Caco-2 (cell line): Measurements from ENCODE around the gene PDE4D. TPM values are rescaled to one million over a fixed set of nuclear protein-coding genes. Genes with fewer than 3 reads are reported as not detected.

Source experiments
- BruUV-seq: library from RNA; stranded (reverse); fragments of 400-500 nt; replicated peaks from 2 replicates; lab custom pipeline; 2021; lab: Mats Ljungman, UMichigan
- CTCF ChIA-PET: fragments of 300-600 bp; sonication (Branson Sonifier 250); formaldehyde crosslinking; loops from one replicate; lab custom pipeline; 2022; ENCODE audit warnings: antibody characterized with exemption; lab: Charles Lee
- POLR2A ChIA-PET: fragments of 300-600 bp; sonication (Branson Sonifier 250); formaldehyde crosslinking; loops from one replicate; lab custom pipeline; 2022; ENCODE audit warnings: antibody characterized with exemption; lab: Charles Lee
- DNase-seq, 2 experiments: peaks; one replicate each; pipeline versions ENCODE4 v3.0.0 to v3.0.0-alpha.2; 2020 to 2022
- H3K27me3 ChIP-seq: replicated peaks from 2 replicates; pipeline ENCODE4 v1.6.0; 2011; ENCODE audit warnings: low read length; ENCODE audit not compliant: control insufficient read depth, insufficient read depth
- H3K36me3 ChIP-seq: 2 replicates; pipeline ENCODE4 v1.5.1; 2011; ENCODE audit warnings: low read length; ENCODE audit not compliant: control insufficient read depth, insufficient read depth
- H3K4me1 ChIP-seq: fragments of 250-450 bp; sonication (Bioruptor Pico); 2 replicates; pipeline ENCODE4 v1.5.1; 2020; ENCODE audit warnings: mild to moderate bottlenecking
- H3K4me3 ChIP-seq: 2 replicates; pipeline ENCODE4 v1.5.1; 2011; ENCODE audit warnings: low read depth, mild to moderate bottlenecking, control low read depth, low read length
- H3K9me3 ChIP-seq: fragments of 250-450 bp; sonication (Bioruptor Pico); 2 replicates; pipeline ENCODE4 v1.5.1; 2020; ENCODE audit warnings: mild to moderate bottlenecking, moderate library complexity
- H3K27ac Mint-ChIP-seq: one replicate; pipeline ENCODE4 v1.8.0; 2022; ENCODE audit warnings: mixed read lengths; ENCODE audit not compliant: unreplicated experiment
- H3K27me3 Mint-ChIP-seq: one replicate; pipeline ENCODE4 v1.8.0; 2022; ENCODE audit warnings: mixed read lengths; ENCODE audit not compliant: insufficient read depth, unreplicated experiment
- H3K36me3 Mint-ChIP-seq: one replicate; pipeline ENCODE4 v1.8.0; 2022; ENCODE audit warnings: mild to moderate bottlenecking, mixed read lengths; ENCODE audit not compliant: insufficient read depth, unreplicated experiment
- H3K4me1 Mint-ChIP-seq: one replicate; pipeline ENCODE4 v1.8.0; 2022; ENCODE audit warnings: low read depth, mixed read lengths; ENCODE audit not compliant: unreplicated experiment
- H3K4me3 Mint-ChIP-seq: one replicate; pipeline ENCODE4 v1.8.0; 2022; ENCODE audit warnings: mild to moderate bottlenecking, moderate library complexity, mixed read lengths; ENCODE audit not compliant: unreplicated experiment
- H3K9me3 Mint-ChIP-seq: one replicate; pipeline ENCODE4 v1.8.0; 2022; ENCODE audit warnings: mixed read lengths; ENCODE audit not compliant: unreplicated experiment
- CTCF ChIP-seq, 2 experiments: fragments of 200-600 bp in 1 of 2; IDR thresholded peaks; 1 replicate in 1 of 2; 2 replicates in 1 of 2; pipeline versions ENCODE4 v1.5.1 to v1.8.0; 2011 to 2022; ENCODE audit warnings: antibody characterized with exemption in 1 of 2, control low read depth in 1 of 2, inconsistent platforms in 1 of 2, low read depth in 1 of 2, low read length in 1 of 2, mild to moderate bottlenecking in 1 of 2, moderate library complexity in 1 of 2; ENCODE audit not compliant: insufficient read depth in 1 of 2, severe bottlenecking in 1 of 2, unreplicated experiment in 1 of 2
- intact Hi-C: fragments of 100-400 bp; cut with micrococcal nuclease; formaldehyde crosslinking; loops from one replicate; pipeline ENCODE4 v1.10.0; 2022; ENCODE audit not compliant: unreplicated experiment
- total RNA-seq: library from RNA; stranded (reverse); gene quantifications from 2 replicates; pipeline ENCODE4 v1.2.3, GENCODE V29; 2022

Gene PDE4D
- total RNA-seq, 1 experiment from 2014 or later: 89.8 TPM

- Histone ChIP-seq H3K36me3 (no peaks in the 10 kb centered on the region), H3K4me1 (no peaks in the 10 kb centered on the region), H3K4me3 (no peak overlapping the region), H3K27me3 (no peaks in the 10 kb centered on the region), H3K9me3 (no peaks in the 10 kb centered on the region)
- no peaks in the 10 kb centered on the region for H3K9me3 Mint-ChIP-seq
- DNase-seq: no peak
- no peaks in the 10 kb centered on the region for H3K4me1 Mint-ChIP-seq
- ChIA-PET CTCF (interaction anchor here (1.0 kb wide), 1 partner anchor 246 kb away, joined by 3 read pairs; no protein-coding TSS in a partner anchor), POLR2A (no interaction called here)
- no peak overlapping the region for H3K4me3 Mint-ChIP-seq
- H3K36me3 Mint-ChIP-seq: no peaks in the 10 kb centered on the region
- intact Hi-C loops: no loop called here
- no TSS peak for BruUV-seq
- H3K27ac Mint-ChIP-seq: no peak overlapping the region
- no peak for TF ChIP-seq CTCF (IDR thresholded peaks at IDR 0.05; ENCODE audit: insufficient read depth in 1 of 2, low read depth in 1 of 2, low read length in 1 of 2, severe bottlenecking in 1 of 2, unreplicated experiment in 1 of 2)
- no peaks in the 10 kb centered on the region for H3K27me3 Mint-ChIP-seq
These were observed 339.0 kb downstream of the PDE4D start for GRCh38 chr5:59554501-59554900.

- intact Hi-C loops: no loop called here
- H3K4me3 ChIP-seq: no peak overlapping the region
- no peaks in the 10 kb centered on the region for H3K27me3 Mint-ChIP-seq
- CTCF ChIA-PET: interaction anchor here (1.0 kb wide), 1 partner anchor 246 kb away, joined by 3 read pairs; no protein-coding TSS in a partner anchor
- TF ChIP-seq CTCF (IDR thresholded peaks at IDR 0.05; ENCODE audit: insufficient read depth in 1 of 2, low read depth in 1 of 2, low read length in 1 of 2, severe bottlenecking in 1 of 2, unreplicated experiment in 1 of 2): no peak
- H3K36me3 Mint-ChIP-seq: no peaks in the 10 kb centered on the region
- no peaks in the 10 kb centered on the region for H3K4me1 ChIP-seq
- no peak overlapping the region for H3K4me3 Mint-ChIP-seq
- no TSS peak for BruUV-seq
- no peaks in the 10 kb centered on the region for H3K36me3 ChIP-seq
- POLR2A ChIA-PET: no interaction called here
- no peak overlapping the region for H3K27ac Mint-ChIP-seq
- no peaks in the 10 kb centered on the region for H3K9me3 Mint-ChIP-seq
- no peaks in the 10 kb centered on the region for H3K27me3 ChIP-seq
- no peaks in the 10 kb centered on the region for H3K9me3 ChIP-seq
- DNase-seq: no peak
- no peaks in the 10 kb centered on the region for H3K4me1 Mint-ChIP-seq
These were observed 339.5 kb downstream of the PDE4D start for GRCh38 chr5:59553992-59554391.

GRCh38 chr5:59548807-59549357 is 344.6 kb downstream of the PDE4D start:
- no peak overlapping the region for H3K4me3 ChIP-seq
- TF ChIP-seq CTCF (IDR thresholded peaks at IDR 0.05; ENCODE audit: insufficient read depth in 1 of 2, low read depth in 1 of 2, low read length in 1 of 2, severe bottlenecking in 1 of 2, unreplicated experiment in 1 of 2): no peak
- Mint-ChIP-seq H3K4me1 (no peaks in the 10 kb centered on the region), H3K36me3 (no peaks in the 10 kb centered on the region), H3K9me3 (no peaks in the 10 kb centered on the region), H3K4me3 (no peak overlapping the region), H3K27me3 (no peaks in the 10 kb centered on the region), H3K27ac (no peak overlapping the region)
- no peak for DNase-seq
- no peaks in the 10 kb centered on the region for H3K4me1 ChIP-seq
- H3K27me3 ChIP-seq: no peaks in the 10 kb centered on the region; the same call in 1 of the 2 replicates
- BruUV-seq: no TSS peak
- H3K36me3 ChIP-seq: no peaks in the 10 kb centered on the region
- intact Hi-C loops: no loop called here
- CTCF ChIA-PET: interaction anchor here (0.7 kb wide), 1 partner anchor 249 kb away, joined by 6 read pairs; no protein-coding TSS in a partner anchor
- H3K9me3 ChIP-seq: no peaks in the 10 kb centered on the region
- POLR2A ChIA-PET: no interaction called here
